DOHH2 (cell line): ENCODE measurements around the gene SPIN1.

Experiments used
- EZH2phosphoT487 ChIP-seq: fragments of 200-600 bp; sonication (generic); IDR thresholded peaks from 2 replicates; pipeline ENCODE4 v1.6.1; 2017; ENCODE audit warnings: borderline replicate concordance, mild to moderate bottlenecking, antibody characterized with exemption, low read length, moderate library complexity, mixed read lengths
- TF ChIP-seq, protein P1 (sequence below): fragments of 200-600 bp; sonication (generic); IDR thresholded peaks from one replicate; pipeline ENCODE4 v1.5.1; 2014; ENCODE audit warnings: antibody characterized with exemption, mild to moderate bottlenecking, low read depth, low read length; ENCODE audit not compliant: poor library complexity, severe bottlenecking

- TF ChIP-seq, protein P1, sequence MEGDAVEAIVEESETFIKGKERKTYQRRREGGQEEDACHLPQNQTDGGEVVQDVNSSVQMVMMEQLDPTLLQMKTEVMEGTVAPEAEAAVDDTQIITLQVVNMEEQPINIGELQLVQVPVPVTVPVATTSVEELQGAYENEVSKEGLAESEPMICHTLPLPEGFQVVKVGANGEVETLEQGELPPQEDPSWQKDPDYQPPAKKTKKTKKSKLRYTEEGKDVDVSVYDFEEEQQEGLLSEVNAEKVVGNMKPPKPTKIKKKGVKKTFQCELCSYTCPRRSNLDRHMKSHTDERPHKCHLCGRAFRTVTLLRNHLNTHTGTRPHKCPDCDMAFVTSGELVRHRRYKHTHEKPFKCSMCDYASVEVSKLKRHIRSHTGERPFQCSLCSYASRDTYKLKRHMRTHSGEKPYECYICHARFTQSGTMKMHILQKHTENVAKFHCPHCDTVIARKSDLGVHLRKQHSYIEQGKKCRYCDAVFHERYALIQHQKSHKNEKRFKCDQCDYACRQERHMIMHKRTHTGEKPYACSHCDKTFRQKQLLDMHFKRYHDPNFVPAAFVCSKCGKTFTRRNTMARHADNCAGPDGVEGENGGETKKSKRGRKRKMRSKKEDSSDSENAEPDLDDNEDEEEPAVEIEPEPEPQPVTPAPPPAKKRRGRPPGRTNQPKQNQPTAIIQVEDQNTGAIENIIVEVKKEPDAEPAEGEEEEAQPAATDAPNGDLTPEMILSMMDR = no peak
- TF ChIP-seq EZH2phosphoT487 = no peak
Measured at GRCh38 chr9:88391236-88391635, 3.0 kb downstream of the SPIN1 start.
